Activated naive CD8-positive, alpha-beta T cell treated with anti-CD3 and anti-CD28 coated beads, Interleukin-2, amount 50 U/mL, for 16 hours (primary cell): ENCODE data around the gene UGDH.

Experiments
- DNase-seq: peaks from one replicate; pipeline ENCODE4 v3.0.0-alpha.2; 2020; ENCODE audit warnings: low read depth, low spot score

The UGDH gene

GRCh38 chr4:39452860-39453587 is 74.2 kb downstream of the UGDH start:
- no peak for DNase-seq

GRCh38 chr4:39452153-39452859 is 74.9 kb downstream of the UGDH start:
- no peak for DNase-seq

- DNase-seq = no peak
Observed at GRCh38 chr4:39451423-39452023, 75.7 kb downstream of the UGDH start.

GRCh38 chr4:39450618-39451017 is 76.6 kb downstream of the UGDH start:
- DNase-seq = no peak
